Fibroblast of mammary gland (primary cell): ENCODE measurements around the gene METTL15.

Source experiments
- DNase-seq: peaks from one replicate; pipeline ENCODE4 v3.0.0-alpha.2; 2010; ENCODE audit warnings: low read depth
- H3K4me3 ChIP-seq: 2 replicates; pipeline ENCODE4 v1.5.1; 2011; ENCODE audit warnings: low read depth, mild to moderate bottlenecking, low read length, moderate library complexity; ENCODE audit not compliant: control insufficient read depth
- TF ChIP-seq, protein P1 (sequence below): conservative IDR thresholded peaks from 2 replicates; pipeline ENCODE4 v1.5.1; 2011; ENCODE audit warnings: low read depth, low read length, inconsistent platforms; ENCODE audit not compliant: control insufficient read depth, insufficient read depth

Gene METTL15

DNA sequence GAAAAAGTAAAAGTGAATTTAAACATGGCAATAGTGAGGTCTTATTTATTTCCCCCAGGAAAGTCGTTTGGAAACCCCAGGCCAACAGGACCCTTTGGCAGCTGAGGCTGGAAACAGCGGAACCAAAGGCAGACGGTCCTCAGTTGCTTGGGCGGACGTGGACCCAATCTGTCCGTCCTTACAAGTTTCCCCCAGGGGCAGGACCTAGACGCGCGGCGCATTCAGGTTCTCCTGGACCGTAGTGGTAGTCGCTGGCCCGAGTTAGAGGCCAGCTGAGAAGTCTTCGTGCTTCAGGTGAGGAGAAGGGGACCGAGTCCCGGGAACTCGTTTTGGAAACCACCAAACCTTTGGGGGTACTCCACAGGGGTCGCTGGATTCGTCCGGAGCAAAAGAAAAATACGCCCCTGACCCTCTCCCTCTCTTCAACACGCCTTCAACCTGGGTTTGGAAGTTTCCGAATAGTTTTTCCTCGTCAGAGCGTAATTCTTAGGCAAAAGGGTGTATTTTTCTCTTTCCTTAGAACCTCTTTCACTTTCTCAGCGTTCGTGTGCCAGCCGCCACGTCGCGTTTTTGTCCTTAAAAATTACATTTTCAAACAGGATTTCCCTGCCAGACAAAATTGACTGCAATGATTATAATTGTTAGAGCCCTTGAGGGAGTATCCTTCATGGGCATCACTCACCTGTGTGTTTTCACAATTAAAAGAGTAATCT, 2.1 kb downstream of the METTL15 start:
- TF ChIP-seq, protein P1, sequence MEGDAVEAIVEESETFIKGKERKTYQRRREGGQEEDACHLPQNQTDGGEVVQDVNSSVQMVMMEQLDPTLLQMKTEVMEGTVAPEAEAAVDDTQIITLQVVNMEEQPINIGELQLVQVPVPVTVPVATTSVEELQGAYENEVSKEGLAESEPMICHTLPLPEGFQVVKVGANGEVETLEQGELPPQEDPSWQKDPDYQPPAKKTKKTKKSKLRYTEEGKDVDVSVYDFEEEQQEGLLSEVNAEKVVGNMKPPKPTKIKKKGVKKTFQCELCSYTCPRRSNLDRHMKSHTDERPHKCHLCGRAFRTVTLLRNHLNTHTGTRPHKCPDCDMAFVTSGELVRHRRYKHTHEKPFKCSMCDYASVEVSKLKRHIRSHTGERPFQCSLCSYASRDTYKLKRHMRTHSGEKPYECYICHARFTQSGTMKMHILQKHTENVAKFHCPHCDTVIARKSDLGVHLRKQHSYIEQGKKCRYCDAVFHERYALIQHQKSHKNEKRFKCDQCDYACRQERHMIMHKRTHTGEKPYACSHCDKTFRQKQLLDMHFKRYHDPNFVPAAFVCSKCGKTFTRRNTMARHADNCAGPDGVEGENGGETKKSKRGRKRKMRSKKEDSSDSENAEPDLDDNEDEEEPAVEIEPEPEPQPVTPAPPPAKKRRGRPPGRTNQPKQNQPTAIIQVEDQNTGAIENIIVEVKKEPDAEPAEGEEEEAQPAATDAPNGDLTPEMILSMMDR, result no peak
- peak; percentile 78 for DNase-seq
- peak overlapping the region; percentile 74 for H3K4me3 ChIP-seq

DNA sequence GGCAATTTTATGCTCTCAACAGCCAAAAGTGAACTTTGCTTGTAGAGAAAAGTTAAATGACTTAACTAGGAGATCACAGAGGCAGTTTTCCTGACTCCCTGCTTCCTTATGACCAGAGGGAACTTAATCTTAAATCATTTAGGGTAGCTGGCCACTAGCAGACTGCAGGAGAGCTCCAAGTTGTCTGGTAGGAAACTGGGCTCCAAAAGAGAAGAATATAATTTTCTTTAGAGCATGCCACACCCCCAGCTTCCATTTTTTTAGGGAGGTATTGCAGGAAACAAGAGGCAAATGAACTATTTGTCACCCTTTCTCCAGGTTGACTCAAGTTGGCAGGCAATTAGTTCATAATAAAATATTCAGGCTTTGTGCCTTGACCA, 2.6 kb downstream of the METTL15 start:
- TF ChIP-seq, protein P1, result no peak
- DNase-seq, result no peak

DNA sequence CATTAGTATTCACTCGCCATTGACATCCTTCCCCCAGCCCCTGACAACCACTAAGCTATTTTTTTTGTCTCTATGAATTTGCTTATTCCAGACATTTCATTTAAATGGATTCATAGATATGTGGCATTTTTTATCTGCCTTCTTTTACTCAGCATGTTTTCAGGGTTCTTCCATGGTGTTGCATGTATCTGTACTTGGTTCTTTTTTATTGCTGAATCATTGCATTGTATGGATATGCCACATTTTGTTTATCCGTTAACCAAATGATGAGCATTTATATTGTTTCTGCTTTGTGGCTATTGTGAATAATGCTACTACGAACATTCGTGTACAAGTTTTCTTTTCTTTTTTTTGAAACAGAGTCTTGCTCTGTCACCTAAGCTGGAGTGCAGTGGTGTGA, 5.9 kb downstream of the METTL15 start:
- TF ChIP-seq, protein P1, result no peak

More for the DNA sequence above, 2.6 kb downstream of the METTL15 start:
- peak overlapping the region; percentile 74 for H3K4me3 ChIP-seq

DNA sequence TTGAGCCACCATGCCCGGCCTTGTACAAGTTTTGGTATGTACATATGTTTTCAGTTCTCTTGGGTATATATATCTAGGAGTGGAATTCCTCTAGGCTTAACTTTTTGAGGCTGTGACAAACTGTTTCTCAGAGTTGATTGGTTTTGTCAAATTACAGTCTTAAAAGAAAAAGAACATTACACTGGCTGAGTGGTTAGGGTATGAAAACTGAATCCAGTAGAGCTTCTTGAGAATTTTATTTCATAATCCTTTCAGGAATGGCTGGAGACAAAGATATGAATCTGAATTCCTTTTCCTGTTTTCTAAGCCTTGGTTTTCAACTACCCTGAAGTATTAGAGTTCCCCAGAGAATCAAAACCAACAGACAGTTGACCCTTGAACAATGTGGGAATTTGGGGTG, 6.5 kb downstream of the METTL15 start:
- no peak overlapping the region for H3K4me3 ChIP-seq
- TF ChIP-seq, protein P1, result no peak
- no peak for DNase-seq

More for the DNA sequence above, 5.9 kb downstream of the METTL15 start:
- no peak for DNase-seq
- no peak overlapping the region for H3K4me3 ChIP-seq

DNA sequence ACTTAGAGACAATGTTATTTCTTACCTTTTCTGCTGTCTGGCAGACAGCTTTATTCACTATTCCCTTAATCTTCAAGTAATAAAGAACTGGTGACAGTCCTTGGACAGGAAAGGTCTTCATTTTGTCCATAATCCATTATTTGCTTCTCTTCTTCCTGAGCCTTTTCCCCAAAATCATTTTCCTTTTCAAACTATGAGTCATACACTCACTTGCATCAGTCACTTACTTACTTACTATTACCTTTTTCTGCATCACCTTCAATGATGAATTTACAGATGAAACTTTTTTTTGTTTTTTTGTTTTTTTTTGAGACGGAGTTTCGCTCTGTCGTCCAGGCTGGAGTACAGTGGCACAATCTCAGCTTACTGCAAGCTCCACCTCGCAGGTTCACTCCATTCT, 9.5 kb downstream of the METTL15 start:
- H3K4me3 ChIP-seq, result no peak overlapping the region
- DNase-seq, result no peak
- TF ChIP-seq, protein P1, result no peak

DNA sequence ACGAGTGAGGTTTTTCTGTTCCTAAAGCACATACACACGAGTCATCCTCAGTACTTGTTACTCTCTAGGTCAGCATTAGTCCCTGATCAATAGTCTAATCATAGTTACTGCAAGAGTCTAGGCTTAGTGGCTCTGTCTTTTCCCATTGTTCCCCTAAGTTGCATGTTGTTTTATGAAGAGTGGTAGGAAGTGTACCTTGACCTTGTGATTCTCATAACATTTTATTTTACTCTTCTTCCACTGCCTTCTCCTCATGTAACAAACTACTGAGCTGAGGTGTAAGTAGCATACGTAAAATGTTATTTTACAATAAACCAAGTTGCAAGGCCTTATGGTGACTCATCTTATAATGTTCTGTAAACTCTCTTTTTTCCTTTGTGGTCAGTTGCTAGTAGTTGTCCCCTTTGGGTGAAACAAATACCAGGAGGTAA, 15.0 kb downstream of the METTL15 start:
- no peak overlapping the region for H3K4me3 ChIP-seq
- TF ChIP-seq, protein P1, result no peak
- DNase-seq, result peak; percentile 68

DNA sequence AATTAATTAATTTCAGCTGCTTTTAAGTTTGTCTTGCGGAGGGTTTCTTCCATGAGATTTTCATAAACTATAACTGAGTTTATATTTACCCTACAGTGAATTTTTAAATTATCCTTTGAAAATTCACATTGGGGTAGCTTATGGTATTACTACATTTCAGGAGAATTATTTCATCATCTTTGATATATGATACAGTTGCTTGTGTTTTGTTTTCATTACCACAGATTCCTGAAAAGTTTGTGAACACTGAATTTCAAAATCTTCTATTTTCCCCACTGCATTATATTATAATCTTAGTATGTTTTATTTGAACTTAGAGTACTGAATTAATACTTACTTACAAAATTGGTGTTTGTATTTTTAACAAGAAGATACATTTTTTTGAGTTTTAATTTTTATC, 24.4 kb downstream of the METTL15 start:
- no peak overlapping the region for H3K4me3 ChIP-seq
- TF ChIP-seq, protein P1, result no peak
- DNase-seq, result peak; percentile 24
